Thymus (tissue), 11 donors: Measurements from ENCODE around the gene TBR1. TPM values are rescaled to one million over a fixed set of nuclear protein-coding genes. Genes with fewer than 3 reads are reported as not detected.

Experiments
- DNase-seq, 9 donors: peaks; one replicate each; pipeline ENCODE4 v3.0.0-alpha.2; 2013; ENCODE audit warnings: low spot score in 9 of 9, low read depth in 6 of 9, missing footprints in 1 of 9
- H3K27ac ChIP-seq, 2 donors: one replicate each; pipeline ENCODE4 v1.5.1; 2013; ENCODE audit warnings: control low read depth in 1 of 2, low read depth in 1 of 2, low read length in 1 of 2, mild to moderate bottlenecking in 1 of 2, moderate library complexity in 1 of 2
- H3K27me3 ChIP-seq, 2 donors: one replicate each; pipeline ENCODE4 v1.5.1; 2013; ENCODE audit warnings: low read length in 1 of 2; ENCODE audit not compliant: control insufficient read depth in 2 of 2, insufficient read depth in 1 of 2
- H3K36me3 ChIP-seq, 2 donors: one replicate each; pipeline ENCODE4 v1.5.1; 2013; ENCODE audit warnings: low read length in 1 of 2, mild to moderate bottlenecking in 1 of 2, moderate library complexity in 1 of 2; ENCODE audit not compliant: control insufficient read depth in 2 of 2, insufficient read depth in 2 of 2
- H3K4me1 ChIP-seq, 2 donors: one replicate each; pipeline ENCODE4 v1.5.1; 2013; ENCODE audit warnings: low read length in 2 of 2; ENCODE audit not compliant: control insufficient read depth in 2 of 2, insufficient read depth in 2 of 2
- H3K4me3 ChIP-seq, 2 donors: one replicate each; pipeline ENCODE4 v1.5.1; 2013; ENCODE audit warnings: low read length in 2 of 2, control low read depth in 1 of 2, mild to moderate bottlenecking in 1 of 2
- H3K9me3 ChIP-seq, 2 donors: one replicate each; pipeline ENCODE4 v1.5.1; 2013; ENCODE audit warnings: low read length in 1 of 2, mild to moderate bottlenecking in 1 of 2; ENCODE audit not compliant: control insufficient read depth in 2 of 2, insufficient read depth in 1 of 2
- WGBS: extraction: QIAGEN DNeasy Blood & Tissue Kit; methylation state at CpG from one replicate; pipeline ENCODE4 v1.1.7; 2013; 5-methylcytosine and 5-hydroxymethylcytosine counted together
- polyA plus RNA-seq: library from polyadenylated mRNA; stranded (reverse); fragments of 200-250 nt; gene quantifications from one replicate; pipeline ENCODE4 v1.2.3, GENCODE V29; 2013
- total RNA-seq: library from RNA; stranded (reverse); fragments of 120-200 nt; gene quantifications from one replicate; pipeline ENCODE4 v1.2.4, GENCODE V29; 2013
- donor health status: healthy.

Gene TBR1
- total and polyA plus RNA-seq, 2 donors: 0.02 to 0.05 TPM

GRCh38 chr2:161382747-161383146, 33.4 kb upstream of the TBR1 start:
- no peaks in the 10 kb centered on the region for H3K27me3 ChIP-seq
- no peaks in the 10 kb centered on the region for H3K4me1 ChIP-seq
- DNase-seq: no peak
- 99% methylated on average over 4 of the region's 4 CpGs for WGBS
- H3K9me3 ChIP-seq: no peaks in the 10 kb centered on the region
- H3K36me3 ChIP-seq: no peaks in the 10 kb centered on the region
- no peak overlapping the region for H3K4me3 ChIP-seq
- no peak overlapping the region for H3K27ac ChIP-seq

- no peak overlapping the region for H3K4me3 ChIP-seq
- no peaks in the 10 kb centered on the region for H3K4me1 ChIP-seq
These were observed 31.2 kb upstream of the TBR1 start for GRCh38 chr2:161384864-161385263.

DNA sequence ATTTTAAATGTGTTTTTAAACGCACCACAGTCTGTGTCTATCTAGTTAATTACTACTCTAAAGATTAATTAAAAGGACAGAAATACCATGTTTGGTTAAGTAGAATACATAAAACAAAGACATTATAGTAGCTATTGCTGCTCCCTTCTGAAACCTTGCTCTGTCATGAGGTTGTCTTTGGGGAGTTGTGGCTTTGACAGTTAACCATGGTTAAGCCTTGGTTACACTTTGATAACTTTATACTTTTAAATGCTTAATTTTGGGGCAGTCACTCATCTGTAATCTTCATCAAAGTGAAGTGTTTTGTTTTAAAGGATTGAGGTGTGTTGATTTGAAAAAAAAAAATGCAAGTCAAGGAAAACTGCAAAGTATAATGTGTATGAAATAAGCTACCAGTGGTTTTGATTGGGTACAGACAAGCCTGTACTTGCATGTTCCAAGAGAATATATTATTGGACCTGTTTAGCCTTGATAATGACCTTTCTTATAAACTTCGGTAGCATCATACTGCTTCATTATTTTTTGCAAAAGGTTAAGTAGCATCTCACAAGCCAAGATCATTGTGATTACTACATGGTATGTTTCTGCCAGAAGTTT, 29.8 kb upstream of the TBR1 start:
- H3K4me1 ChIP-seq: no peaks in the 10 kb centered on the region
- H3K27ac ChIP-seq: no peak overlapping the region
- DNase-seq: peak in 1 of 9 donors; percentile 16
- peaks cover 0 to 3% of the 10 kb centered on the region in 2 donors for H3K36me3 ChIP-seq
- no peaks in the 10 kb centered on the region for H3K27me3 ChIP-seq
- H3K9me3 ChIP-seq: no peaks in the 10 kb centered on the region
- WGBS: 97% methylated on average over 2 of the region's 2 CpGs
- H3K4me3 ChIP-seq: no peak overlapping the region

More at GRCh38 chr2:161384864-161385263, 31.2 kb upstream of the TBR1 start:
- Histone ChIP-seq H3K27ac (peak overlapping the region in 1 of 2 donors; percentile 13), H3K9me3 (no peaks in the 10 kb centered on the region), H3K27me3 (no peaks in the 10 kb centered on the region), H3K36me3 (no peaks in the 10 kb centered on the region)
- DNase-seq: peak in 7 of 9 donors; percentile 15 to 72 (median 31)

DNA sequence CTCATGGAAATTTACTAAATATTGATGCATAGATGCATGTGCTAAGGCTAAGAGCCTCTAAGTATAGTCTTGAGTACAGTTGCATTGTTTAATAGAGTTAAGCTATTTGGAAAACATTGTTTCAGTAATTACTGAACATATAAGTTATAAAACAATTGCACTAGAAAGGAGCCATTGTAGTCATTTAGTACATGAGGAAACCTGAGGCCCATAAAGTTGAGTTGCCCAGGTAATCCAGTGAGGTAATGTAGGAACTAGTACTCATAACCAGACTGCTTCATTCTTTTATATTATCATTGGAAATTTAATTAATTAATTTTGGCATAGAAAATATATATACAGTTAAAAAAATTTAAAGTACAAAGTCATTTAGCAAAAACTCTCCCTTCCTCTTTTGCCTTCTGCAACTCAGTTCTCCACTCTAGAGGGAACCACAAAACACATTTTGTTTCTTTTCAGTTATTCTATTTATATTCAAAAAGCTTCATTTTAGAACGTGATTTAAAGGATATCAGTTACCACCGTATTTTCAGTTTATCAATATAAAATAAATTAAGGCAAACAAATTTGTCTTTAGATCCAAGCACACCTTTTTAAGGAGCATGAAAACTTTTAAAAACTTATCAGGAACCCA, 27.8 kb upstream of the TBR1 start:
- Histone ChIP-seq H3K36me3 (peaks cover 0 to 10% of the 10 kb centered on the region in 2 donors), H3K27ac (no peak overlapping the region), H3K4me3 (no peak overlapping the region), H3K27me3 (no peaks in the 10 kb centered on the region), H3K9me3 (no peaks in the 10 kb centered on the region), H3K4me1 (no peaks in the 10 kb centered on the region)
- WGBS: 32% methylated on average over 2 of the region's 2 CpGs
- no peak for DNase-seq

GRCh38 chr2:161391737-161392506, 24.2 kb upstream of the TBR1 start:
- H3K9me3 ChIP-seq: no peaks in the 10 kb centered on the region
- H3K27me3 ChIP-seq: no peaks in the 10 kb centered on the region
- no peak overlapping the region for H3K4me3 ChIP-seq
- 98% methylated on average over 4 of the region's 4 CpGs for WGBS
- H3K4me1 ChIP-seq: no peaks in the 10 kb centered on the region
- peaks cover 4 to 25% of the 10 kb centered on the region in 2 donors for H3K36me3 ChIP-seq
- no peak for DNase-seq
- no peak overlapping the region for H3K27ac ChIP-seq

GRCh38 chr2:161400076-161400475, 16.0 kb upstream of the TBR1 start:
- H3K4me3 ChIP-seq: no peak overlapping the region
- peaks cover 4 to 22% of the 10 kb centered on the region in 2 donors for H3K36me3 ChIP-seq
- no peak overlapping the region for H3K27ac ChIP-seq
- H3K4me1 ChIP-seq: no peaks in the 10 kb centered on the region
- 93% methylated on average over 2 of the region's 2 CpGs for WGBS
- DNase-seq: no peak
- no peaks in the 10 kb centered on the region for H3K9me3 ChIP-seq
- H3K27me3 ChIP-seq: no peaks in the 10 kb centered on the region

DNA sequence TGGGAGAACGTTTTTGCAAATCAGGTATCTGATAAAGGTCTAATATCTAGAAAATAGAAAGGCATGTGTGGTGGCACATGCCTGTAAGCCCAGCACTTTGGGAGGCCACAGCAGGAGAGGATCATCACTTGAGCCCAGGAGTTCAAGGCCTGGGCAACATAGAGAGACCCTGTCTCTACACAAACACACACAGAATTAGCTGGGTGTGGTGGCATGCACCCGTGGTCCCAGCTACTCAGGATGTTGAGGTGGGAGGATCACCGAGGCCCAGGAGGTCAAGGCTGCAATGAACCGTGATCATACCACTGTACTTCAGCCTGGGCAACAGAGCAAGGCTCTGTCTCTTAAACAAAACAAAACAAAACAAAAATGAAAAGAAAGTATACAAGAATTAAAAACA, 13.8 kb upstream of the TBR1 start:
- H3K27me3 ChIP-seq: no peaks in the 10 kb centered on the region
- 98% methylated on average over 4 of the region's 4 CpGs for WGBS
- no peaks in the 10 kb centered on the region for H3K4me1 ChIP-seq
- H3K9me3 ChIP-seq: no peaks in the 10 kb centered on the region
- H3K36me3 ChIP-seq: peaks cover 0 to 10% of the 10 kb centered on the region in 2 donors
- H3K27ac ChIP-seq: no peak overlapping the region
- no peak for DNase-seq
- H3K4me3 ChIP-seq: no peak overlapping the region

DNA sequence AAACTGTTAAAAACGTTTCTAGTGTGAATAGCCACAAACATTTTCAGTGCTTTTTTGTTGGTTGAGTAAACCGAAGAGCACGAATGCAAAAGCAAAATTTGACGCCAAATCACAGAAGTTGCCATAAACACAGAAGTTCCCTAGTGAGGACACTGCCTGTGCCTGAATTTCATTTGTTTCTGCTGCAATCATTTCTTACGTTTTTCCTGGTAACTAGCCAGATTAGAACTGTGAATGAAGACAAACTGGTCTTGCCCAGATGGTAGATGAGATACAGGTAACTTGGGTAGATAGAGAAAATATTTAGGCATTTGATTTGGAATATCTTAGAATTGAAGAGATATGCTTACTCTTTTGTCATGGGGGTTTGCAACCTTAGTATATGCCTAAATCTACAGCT, 9.8 kb upstream of the TBR1 start:
- Histone ChIP-seq H3K4me1 (no peaks in the 10 kb centered on the region), H3K4me3 (no peak overlapping the region), H3K9me3 (no peaks in the 10 kb centered on the region), H3K36me3 (peaks cover 0 to 6% of the 10 kb centered on the region in 2 donors), H3K27me3 (no peaks in the 10 kb centered on the region), H3K27ac (no peak overlapping the region)
- no peak for DNase-seq
- 96% methylated on average over 5 of the region's 5 CpGs for WGBS

DNA sequence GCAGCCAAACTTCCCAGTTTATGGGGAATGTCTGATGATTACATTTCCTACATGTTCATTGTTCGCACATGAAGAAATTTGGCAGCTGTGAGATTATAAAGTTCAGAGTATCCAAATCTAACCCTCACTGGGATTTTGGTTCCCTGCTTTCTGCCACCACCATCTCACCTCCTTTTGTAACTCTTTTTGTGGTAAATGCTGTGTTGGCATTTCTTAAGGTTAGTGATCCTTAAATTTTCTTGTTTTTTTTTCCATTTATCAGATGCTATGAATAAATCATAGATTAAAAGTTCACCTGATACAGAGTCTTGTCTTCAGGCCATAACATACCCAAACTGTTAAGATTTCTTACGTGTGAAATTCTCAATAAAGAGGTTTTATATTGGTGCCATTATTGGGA, 8.5 kb upstream of the TBR1 start:
- Histone ChIP-seq H3K36me3 (no peaks in the 10 kb centered on the region), H3K4me1 (no peaks in the 10 kb centered on the region), H3K27ac (no peak overlapping the region), H3K9me3 (no peaks in the 10 kb centered on the region), H3K4me3 (no peak overlapping the region), H3K27me3 (peaks cover 0 to 2% of the 10 kb centered on the region in 2 donors)
- DNase-seq: no peak
- WGBS: 99% methylated on average over 2 of the region's 2 CpGs
